ENCODE results near the gene DACT2.
"Not testable (repeated sequence)": the region's sequence is repeated elsewhere in the genome, so short reads cannot be mapped to it uniquely, and the experiment has no call there.

DACT2 gene

DNA sequence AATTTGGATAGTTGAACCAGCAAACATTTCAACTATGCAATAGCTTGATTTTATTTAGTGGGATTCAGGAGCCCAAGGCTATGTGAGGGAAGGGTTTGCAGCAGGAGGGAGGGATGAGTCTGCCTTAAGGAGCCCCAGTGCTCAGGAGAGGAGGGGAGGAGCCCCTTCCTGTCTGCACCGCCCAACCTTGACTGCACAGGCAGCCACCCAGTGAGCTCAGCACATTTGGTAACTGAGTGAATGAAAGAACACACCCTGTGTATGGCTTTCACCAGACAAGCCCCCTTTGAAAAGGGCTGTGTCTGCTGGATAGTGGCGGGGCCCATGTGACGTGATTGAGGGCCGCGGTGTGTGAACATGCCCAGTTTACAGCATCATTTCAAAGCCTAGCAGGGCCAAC, 17.0 kb downstream of the DACT2 start:
- no peak for DNase-seq (ENCODE audit: low spot score)

DNA sequence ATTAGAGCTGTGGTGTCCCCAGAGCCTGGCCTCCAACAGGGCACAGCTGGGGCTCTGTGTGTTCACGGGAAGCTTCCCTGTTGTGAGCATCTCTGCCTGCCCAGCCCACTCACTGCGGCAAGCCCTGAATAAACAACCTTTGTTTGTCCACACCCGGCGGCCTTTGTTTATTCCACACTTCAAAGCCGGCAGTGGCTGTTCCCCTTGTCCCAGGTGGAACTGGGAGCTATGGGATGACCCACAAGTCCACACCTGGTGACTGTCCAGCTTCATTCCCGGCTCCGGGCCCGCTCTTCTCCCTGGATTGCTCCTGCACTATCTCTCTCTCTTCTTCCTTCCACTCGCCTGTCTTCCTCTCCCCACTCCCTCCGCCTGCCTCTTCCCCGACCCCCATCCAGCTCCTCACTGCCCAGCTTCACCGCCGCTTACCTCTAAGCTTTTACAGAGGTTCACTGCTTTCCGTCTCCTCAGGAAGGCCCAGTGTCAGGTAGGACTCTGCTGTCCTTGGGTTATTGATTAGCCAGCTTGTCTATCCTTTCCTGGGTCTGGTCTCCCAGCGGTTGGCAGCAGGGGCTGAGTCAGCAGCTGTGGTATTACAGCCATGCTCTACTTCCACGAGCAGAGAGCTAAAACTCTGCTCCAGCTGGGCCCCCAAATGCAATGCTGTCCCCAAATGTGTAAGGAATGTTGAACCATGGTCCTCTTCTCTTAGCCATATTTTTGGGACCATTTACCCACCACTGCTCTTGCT, 17.8 kb downstream of the DACT2 start:
- DNase-seq (ENCODE audit: low spot score), result no peak

DNA sequence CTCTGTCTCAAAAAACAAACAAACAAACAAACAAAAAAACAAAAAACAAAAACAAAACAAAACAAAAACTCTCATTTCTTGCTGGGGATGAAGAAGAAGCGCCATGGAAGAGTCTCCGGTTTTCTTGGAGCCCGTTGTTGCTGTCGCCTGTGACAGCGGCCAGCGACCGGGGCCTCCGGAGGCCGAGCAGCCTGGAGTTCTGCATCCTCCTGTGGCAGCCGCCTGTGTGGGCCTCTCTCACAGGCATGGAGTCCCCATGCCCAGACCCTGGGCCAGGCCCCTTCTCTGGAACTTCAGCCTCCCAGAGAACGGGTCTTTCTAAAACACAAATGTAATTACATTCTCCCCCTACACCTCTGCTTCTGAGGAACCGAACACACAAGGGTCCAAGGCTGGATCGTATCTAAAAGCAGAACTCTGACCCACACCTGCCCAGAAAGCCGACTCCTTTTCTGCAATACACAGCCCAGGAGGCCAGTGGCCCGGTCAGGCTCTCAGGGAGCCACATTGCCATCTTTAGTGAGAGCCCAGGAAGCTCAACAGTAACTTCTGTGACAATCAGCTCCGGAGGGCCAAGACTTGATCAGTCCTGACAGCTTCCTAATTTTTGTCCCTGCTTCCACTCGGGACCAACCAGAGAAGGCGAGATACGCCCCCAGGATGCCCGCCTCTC, 18.5 kb downstream of the DACT2 start:
- DNase-seq (ENCODE audit: low spot score), result no peak

DNA sequence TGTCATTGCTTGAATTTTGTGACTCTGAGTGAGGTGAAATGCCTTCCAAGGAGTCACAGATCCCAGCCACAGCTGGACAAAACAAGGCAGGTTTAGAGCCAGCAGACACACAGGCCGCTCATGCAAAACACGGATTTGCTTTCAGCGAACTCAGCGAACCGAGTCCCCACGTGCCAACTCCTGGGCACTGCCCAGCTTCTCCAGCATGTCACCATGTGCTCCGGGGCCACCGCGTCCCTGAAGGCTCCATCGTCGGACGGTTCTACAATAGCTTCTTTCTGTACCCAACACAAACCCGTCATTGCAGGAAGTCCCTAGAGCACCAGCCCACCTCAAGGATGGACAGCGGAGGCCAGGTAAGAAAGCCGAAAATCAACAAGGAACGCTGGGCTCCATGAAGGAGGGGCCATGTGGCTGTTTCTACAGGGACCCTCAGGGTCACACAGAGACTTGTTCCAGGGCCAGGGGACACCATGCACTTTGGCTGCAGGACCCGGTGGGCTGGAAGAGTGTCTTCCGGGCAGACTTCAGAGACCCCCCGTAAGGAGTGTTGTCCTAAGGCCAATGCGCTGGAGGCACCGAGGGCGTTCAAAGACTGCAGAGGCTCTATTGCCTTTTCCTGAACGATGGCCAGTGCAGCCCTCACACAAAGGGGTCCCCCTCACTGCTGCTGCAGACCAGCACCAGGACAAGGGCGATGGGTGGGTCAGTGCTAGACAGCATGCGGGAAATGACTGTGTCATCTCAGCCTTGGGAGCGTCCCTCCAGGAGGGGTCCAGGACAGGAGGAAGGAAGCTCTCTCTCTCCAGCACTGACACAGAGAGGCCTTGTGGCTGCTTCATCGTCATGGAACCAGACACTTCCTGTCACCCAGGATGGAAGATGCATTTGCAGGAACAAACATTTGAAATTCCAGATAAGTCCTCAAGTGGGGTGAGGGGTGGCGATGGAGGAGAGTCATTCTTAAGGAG, 19.8 kb downstream of the DACT2 start:
- DNase-seq (ENCODE audit: low spot score), result no peak

DNA sequence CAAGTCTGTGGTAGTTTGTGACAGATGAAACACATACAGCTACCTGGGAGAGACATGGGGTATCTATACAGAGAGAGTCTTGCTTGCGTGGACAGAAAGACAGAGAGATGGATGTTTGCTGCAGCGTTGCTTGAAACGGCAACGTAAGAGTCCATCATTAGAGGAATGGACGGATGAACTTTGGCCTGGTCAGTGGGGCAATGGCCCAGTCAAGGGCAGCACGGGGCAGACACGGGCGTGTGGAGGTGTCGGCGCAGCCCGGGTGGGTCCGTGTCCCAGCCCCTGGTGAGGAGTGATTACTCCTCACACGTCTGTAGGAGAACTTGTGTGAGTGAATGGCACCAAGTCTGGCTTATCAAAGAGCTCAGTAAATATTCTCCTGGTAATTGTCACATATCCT, 21.9 kb downstream of the DACT2 start:
- no peak for DNase-seq (ENCODE audit: low spot score)

DNA sequence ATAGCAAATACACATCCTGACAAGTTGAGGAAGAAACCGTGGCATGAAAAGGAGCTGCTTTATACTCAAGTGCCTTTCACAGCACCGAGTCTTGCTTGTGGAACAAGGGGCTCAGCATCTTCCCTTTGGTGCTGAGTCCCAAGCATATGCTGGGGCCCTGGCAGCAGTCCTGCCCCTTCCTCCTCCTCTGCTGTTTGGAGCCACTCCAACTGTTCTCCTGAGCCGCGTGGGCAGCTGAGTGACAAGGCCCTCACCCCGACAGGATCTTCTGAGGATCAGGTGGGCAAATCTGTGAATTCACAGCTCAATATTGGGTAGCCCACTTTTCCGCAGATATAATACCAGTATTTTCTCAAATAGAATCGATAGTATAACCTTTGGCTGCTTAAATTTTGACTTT, 24.7 kb downstream of the DACT2 start:
- DNase-seq (ENCODE audit: low spot score), result no peak

DNA sequence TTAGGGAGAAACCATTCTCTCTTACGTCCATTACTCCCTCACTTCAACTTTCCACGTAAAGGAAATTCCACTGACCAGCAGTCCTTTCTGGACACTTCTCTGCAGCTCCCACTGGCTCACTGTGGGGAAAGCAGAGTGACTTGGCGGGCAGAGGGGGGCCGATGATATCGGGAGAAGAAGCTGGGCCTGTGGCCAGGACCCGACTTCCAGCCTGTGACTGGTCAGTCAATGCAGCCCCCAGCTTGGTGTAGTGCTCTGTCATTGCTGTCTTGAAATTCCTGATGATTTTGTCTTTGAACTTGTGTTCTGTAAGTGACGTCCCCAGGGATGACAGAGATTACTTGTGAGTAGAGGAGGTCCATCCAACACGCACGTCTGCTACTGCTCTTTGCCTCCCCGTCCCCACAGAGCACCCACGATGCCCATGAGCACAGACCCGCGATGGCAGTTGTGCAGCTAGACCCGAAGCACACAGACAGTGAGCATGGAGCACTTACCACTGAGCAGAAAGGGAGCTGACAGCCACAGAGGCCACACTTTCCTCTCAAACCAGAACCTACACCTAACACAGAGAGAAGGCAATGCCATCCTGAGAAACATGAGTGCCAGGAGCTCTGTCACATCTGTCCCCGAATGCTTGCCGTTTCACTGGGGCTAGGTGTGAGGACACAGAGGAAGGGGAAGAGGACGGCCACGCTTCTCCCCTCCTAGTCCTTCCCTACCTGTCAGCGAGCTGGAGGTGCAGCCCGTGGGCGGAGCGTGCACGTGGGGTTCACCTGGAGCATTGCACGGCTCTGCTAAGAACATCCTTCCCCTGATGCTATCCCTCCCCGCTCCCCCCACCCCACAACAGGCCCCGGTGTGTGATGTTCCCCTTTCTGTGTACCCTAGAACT, 25.7 kb downstream of the DACT2 start:
- no peak for DNase-seq (ENCODE audit: low spot score)

DNA sequence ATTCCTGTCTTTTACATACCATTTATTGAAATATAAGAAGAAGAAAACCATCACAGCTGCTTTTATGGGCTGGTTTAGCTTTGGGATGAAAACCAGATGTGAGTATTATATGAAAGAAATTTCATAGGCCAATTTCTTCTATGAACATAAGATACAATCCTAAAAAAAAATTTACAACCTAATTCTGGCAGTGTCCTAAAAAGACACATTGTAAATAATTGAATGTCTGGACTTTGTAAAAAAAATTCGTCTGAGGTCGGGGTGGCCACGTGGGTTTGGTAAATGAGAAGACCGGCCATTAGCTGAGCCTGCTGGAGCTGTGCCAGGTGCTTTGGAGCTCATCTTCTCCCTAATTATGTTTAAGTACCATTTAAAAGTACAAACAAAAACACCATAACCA, 26.8 kb downstream of the DACT2 start:
- DNase-seq (ENCODE audit: low spot score), result no peak

DNA sequence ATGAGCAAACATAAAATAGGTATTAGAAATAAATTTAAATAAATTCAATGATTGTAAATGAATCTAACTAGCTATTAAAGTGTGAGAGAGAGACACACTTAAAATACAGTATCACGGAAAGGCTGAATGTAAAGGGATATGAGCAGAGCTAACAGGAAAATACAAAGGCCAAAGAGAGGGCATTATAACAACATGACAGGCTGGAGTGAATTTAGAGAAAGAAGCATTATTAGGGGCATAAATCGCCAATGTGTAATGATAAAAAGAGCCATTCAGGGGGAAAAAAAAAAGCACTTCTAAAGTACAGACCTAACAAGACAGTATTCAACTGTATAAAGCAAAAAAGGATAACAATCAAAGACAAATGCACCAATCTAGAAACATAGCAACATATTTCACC, 28.1 kb downstream of the DACT2 start:
- DNase-seq (ENCODE audit: low spot score), result no peak

DNA sequence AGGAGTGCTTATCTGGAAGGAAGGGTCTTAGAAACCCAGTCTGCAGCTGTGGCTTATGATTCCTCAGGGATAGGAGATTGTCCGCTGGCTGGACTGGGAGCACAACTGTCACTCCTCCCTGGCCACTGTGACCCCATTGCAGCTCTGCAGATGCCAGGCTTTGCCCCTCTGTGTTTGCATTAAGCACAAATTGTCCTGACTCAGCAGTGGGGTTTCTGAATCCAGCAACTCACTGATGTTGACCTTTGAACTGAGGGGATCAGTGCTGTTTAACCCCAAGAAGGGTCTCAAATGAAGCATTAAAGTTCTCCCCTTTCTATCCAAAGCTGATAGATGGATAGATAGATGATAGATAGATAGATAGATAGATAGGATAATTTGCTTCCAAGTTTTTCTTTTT, 29.5 kb downstream of the DACT2 start:
- DNase-seq (ENCODE audit: low spot score), result no peak

DNA sequence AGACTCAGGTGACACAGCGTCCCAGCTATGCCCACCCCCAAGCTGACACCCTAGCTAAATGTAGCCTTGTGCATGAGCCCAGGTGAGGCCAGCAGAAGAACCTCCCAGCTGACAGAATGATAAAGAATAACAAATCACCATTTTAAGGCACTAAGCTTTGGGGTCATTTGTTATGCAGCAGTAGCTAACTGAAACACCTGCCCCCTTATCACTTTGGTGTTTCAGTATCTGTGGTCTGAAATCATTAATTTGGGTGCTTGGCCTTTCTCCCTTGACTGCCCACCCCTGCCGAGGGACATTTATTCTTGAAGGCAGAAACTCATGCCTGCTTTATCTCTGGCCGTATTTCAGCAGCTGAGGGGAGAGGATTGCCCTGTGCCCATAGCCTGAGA, 30.0 kb downstream of the DACT2 start:
- DNase-seq (ENCODE audit: low spot score), result no peak

DNA sequence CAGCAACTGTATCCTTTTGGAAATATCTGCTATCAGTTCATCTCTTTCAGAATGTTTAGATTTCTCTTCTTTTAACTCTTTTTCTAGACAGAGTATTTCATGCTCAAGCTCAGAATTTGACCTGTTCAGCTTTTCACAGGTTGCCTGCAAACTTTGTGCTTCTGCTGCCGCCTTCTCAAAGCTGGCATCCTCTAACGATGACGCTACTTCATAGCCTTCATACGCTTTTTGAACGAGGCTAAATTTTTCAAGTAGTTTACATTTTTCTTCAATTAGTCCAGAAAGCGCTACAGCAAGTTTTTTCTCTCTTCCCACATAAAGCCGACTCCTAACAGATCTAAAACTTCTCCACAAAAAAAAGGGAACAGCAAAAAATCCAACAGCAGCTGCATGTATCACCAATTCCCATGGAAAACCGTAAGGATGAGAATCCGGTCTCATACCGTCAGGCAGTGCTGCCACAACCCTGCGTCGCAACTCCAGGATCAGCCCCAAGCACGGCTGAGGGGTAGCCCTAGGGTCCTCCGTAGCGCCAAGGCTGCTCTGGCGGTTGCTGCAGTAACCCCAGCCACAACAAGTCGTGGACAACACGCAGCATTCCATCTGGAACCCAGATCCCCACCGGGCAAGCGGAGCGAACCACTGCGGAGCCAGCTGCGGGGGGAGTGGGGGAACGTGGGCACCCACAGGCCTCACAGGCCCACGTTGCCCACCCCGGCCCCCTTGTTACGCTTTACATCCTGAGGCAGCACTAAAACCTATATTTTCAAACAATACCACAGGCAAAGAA, 30.6 kb downstream of the DACT2 start:
- DNase-seq (ENCODE audit: low spot score), result no peak

DNA sequence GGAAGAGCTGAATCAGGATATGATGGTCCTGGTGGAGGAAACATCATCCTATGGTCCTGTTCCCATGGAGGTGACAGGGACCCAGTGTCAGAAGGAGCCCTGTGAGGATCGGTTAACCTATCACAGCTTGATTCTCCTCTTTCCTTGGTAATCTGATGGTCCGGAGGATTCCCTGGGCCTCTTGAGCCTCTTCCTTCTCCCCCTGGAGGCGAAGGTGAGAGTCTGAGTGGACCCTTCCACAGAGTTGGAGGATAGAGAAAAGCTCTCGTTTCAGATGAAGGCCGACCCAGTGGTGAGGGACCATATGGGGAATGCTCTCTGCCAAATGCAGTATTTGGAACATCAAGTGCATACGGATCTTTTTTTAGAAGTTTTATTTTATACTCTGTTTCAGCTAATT, 32.1 kb downstream of the DACT2 start:
- DNase-seq (ENCODE audit: low spot score), result not testable (repeated sequence)

DNA sequence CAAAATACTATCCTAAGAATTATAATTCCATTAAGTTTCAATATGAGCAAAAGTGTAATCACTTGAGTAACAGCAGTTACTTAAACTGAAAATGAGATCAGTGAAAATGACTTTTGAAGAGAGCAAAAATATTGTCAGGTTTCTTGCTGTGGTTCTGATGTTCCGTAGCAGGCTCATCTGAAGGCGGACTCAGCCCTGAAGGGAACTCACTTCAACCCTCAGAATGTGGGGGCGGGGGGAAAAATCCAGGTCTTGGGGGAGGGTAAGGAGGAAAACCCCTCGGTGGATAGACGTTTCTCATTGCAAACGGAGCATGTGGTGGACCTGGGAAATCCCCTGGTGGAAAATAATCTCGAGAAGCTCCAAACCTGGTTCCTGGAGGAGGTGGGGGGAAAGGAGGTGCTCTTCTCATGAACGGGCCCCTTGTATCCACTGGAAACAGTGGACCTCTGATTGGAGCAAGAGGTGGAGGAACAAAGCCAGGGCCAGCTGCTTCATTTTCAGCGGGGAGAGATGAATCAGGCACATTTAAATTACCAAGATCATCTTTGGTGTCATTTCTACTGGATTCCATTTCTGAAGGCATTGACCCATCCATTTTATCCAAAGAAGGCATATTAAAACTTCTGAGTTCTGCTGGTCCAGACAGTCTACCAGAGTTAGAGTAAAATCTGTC, 32.7 kb downstream of the DACT2 start:
- not testable (repeated sequence) for DNase-seq (ENCODE audit: low spot score)

DNA sequence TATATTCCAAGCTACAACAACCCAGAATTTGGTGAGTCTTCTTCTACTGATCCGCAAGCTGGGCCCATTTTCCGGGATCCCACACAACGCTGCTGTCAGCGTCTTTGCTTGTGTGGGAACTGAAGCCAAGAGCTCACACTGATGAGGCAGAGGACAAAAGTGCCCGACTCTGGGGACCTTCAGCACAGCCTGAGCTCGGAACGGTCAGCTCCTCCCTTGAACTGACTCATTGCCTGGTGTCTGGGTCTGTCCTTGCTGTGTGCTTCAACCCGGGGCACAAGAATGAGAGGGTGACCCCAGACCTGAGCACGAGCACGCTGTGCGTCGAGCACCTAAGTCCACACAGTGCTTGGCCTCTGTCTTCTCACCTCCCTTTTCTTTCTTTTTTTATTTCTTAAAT, 33.5 kb downstream of the DACT2 start:
- no peak for DNase-seq (ENCODE audit: low spot score)

DNA sequence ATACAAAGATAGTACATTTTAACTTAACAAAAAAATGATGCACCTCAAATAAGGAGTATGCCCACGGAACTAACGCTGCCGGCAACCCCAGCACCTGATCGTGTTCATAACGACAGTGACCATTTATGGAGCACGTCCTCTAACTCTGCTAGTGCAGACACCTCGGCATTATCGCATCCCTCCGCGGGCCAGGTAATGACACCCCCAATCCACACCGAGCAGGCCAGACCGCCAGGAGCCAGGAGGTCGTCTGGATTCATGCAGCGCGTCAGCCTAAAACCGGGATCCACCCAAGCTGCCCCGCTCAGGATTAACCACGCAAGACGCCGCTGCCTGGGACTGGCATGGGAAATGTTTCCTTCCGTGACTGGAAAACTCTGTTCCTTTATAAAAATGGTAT, 34.1 kb downstream of the DACT2 start:
- DNase-seq (ENCODE audit: low spot score), result no peak

DNA sequence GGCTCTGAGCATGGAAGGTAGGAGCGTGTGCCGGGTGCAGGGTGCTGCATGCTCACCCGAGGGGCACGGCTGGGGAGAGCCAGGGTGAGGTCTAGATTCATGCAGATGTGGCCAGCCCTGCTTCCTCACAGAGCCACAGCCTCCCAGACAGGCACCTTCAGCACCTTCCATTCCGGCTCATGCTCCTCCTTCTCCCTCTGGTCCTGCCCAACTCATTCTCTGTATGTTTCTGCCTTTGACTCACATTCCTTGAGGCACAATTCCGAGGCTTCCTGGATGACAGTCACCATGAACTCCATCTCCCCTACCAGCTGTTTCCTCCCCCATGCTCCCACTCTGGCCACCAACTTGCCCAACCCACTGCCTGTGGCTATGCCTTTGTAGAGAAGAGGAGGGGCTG, 35.4 kb downstream of the DACT2 start:
- DNase-seq (ENCODE audit: low spot score), result no peak

DNA sequence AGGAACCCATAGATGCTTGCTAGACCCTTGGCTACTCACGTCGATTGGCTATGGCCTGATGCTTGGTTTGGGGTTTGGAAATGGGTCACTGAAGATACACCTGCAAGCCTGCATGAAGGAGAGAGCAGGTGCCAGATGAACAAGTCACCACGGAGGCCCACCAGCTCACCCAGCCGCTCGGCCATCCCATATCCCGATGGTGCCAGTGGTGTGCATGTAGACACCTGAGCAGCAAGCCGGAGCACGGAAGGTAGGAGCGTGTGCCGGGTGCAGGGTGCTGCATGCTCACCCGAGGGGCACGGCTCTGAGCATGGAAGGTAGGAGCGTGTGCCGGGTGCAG, 35.9 kb downstream of the DACT2 start:
- DNase-seq (ENCODE audit: low spot score), result no peak

DNA sequence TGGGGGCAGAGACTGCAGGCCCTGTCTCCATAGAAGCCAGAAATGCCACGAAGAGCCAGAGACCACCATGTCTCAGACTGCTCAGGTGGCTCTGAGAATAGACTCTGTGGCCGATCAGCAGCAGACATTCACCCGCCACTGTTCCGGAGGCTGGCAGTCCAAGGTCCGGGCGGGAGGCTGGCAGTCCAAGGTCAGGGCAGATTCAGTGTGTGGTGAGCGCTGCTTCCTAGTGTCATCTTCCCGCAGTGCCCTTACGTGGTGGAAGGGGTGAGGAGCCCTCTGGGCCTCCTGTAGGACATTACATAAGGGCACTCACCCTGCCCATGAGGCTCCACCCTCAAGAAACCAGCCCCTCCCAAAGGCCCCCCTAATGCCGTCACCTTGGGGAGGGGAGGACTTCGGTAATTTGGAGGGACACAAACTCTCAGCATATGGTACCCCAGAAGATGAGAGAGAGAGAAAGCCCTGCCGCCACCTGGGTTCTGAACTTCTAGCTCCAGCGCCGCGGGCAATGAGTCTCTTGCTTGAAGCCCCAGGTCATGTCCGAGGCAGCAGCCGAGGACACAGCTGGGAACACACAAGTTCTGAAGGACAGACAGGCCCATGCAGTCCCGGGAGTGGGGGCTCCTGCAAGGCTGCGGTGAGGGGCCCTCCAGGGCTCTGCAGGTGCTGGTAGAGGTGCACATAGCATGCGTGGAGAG, 36.4 kb downstream of the DACT2 start:
- no peak for DNase-seq (ENCODE audit: low spot score)
